ENCODE results near the gene TMCC2.
"Not testable (repeated sequence)": the region's sequence is repeated elsewhere in the genome, so short reads cannot be mapped to it uniquely, and the experiment has no call there.

Gene TMCC2

DNA sequence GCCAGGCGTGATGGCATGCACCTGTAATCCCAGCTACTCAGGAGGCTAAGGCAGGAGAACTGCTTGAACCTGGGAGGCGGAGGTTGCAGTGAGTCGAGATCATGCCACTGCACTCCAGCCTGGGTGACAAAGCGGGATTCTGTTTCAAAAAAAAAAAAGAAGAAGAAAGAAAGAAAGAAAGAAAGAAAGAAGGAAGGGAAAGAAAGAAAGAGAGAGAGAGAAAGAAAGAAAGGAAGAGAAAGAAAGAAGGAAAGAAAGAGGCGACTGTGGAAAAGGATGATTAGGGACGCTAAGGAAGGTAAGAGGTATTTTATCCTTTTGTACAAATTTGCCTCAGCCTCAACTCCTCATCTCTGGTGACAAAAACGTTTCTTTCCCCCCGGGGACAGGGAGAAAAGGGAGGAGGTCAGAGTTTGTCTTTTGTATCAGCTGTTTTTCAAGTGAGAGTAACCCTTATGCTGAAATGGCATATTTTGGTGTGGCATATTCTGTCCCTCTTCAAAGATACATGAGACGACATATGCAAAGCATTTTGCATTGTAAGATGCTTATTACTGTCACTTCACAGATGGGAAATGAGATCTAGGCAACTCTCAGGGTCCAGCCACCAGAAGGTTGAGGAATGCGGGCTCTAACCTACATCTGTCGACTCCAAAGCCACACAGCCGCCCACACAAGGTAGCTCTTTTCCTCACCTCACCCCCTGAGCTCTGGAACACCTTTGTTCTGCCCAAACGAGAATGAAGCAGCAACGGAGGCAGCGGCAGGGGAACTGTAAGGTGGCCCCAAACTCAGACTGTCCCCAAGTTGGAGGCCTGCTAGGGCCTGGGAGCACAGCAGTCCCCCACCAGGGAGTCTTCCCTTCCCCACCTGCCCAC lies 55.8 kb downstream of the TMCC2 start:
- no peak for DNase-seq

DNA sequence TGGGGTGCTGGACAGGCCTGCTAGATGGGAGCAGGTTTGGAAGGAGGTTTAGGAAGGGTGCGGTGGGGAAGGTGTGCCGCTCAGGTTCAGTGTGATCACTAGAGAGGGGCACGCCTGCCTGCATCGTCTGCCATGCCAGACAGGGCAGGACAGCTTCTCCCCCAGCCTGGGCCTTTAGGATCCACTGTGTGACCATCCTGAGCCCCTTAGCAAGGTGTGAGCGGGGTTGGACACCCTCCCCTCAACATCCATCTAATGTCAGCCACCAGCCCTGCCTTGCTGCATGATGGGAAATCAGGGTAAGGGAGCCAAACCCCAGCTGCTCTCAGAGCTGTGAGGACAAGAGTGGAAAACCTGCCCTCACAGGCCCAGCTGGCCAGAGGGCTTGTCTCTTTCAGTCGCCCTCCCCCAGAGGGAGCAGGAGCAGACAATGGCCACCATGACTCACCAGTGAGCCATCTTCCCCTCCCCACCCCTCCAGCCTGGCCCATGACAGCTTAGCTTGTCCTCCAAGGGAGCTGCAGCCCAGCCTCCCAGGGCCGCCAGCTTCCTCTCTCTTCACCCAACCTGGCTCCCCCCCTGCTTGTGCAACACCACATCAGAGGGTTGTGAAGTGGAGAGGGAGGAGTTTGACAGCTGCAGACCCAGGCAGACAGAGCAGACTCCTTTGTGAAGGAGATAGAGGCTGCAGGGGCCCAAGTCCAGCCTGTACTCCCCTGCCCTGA lies 56.8 kb downstream of the TMCC2 start:
- peak; percentile 56 for DNase-seq

DNA sequence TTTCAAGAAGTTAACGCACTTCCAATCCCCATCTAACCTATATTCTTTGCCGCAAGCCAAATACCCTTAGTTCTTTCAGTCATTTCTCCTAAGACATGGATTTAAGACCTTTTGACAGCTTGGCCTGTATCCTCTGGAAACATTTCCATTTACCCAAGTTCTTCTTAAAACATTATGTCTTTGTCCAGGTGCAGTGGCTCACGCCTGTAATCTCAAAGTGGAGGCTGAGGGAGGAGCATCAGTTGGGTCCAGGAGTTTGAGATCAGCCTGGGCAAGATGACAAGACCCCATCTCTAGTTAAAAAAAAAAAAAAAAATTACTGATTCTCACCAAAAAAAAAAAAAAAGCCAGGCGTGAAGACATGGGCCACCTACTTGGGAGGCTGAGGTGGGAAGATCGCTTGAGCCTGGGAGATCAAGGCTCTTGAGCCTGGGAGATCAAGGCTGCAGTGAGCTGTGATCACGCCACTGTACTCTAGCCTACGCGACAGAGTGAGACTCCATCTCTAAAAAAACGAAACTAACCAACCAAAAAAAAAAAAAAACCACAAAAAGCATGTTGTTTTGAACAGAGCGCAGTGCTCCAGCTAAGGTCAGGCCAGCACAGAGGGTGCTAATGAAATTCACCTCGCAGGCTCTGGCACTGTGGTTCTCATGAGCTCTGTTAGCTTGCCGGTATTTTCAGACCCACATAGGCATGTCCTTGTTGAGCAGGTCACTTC lies 57.8 kb downstream of the TMCC2 start:
- no peak for DNase-seq

DNA sequence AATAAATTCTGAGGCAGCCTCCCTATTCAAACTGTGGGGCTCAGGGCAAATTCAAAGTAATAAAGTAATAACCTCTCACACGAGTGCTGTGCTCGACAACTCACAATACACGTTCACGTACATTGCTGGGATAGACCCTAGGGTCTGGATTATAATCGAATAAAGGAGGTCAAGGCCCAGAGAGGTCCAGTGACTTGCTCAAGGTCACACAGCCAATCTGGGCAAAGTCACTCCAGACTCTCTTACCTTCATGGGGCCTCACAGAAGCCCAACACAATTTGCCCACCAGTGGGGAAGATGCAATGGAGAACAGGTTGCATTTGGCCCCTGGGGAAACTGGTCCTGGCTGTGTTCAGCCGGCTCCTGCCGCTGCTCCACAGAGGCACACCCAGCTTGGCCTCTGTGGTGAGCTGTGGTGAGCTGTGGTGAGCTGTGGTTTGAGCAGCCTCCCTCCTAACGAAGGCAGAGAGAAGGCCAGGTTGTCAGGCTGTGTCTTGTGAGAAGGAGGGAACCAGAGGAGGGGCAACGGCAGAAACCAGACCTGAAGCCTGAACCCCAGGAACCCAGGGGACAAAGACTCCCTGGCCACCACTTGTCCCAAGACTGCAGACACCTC lies 58.7 kb downstream of the TMCC2 start:
- no peak for DNase-seq

DNA sequence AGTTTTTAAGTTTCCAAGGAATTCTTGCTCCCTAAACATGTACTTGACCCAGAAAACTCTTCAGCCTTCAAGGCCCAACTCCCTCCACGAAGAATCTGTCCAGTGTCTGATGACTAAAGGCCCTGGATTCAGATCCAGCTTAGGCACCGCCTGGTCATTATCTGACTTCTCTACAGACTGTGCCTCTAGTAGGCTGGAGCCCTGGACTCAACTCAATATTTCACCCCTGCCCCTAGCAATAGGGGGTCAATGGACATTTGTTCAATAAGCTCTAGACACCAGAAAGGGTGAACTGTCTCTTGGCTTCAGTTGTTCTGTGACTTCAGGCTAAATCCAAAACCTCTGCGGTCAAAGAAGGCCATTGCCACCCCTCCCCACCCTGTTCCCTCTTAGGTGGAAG lies 59.3 kb downstream of the TMCC2 start:
- no peak for DNase-seq

DNA sequence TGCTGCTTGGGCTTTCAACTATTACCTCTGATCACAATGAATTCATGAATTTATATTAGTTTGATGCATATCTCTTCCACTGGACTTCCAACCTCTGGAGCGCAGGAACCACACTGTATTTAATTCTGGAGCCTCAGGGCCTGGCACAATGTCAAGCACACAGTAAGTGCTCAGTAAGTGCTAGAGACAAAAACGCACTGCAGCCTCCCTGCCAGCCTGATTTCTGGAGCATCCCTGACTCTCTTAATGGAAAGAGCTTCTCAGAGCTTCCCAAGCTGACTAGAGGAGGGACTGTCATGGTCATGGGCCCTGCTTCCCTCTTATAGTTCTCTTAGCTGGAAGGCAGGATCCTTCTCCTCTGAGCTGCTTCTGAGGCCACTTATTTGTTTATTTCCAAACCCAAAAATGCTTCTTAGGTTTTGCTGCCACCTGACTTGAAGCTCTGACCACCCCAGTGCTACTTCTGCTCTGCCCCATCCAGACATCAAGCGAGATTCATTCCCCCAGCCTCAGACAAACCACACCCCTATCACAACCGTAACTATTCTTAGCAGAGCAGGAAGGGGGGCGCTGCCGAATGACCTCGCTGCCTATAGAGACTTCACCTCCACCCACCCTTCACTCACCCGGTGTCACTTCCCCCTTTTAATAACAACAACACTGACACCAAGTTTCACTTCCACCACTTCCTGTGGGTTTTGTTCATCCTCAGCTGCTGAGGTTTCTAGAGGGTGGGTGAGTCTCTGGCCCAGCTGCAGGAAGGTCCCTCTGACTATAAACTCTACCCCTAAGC lies 60.2 kb downstream of the TMCC2 start:
- no peak for DNase-seq

DNA sequence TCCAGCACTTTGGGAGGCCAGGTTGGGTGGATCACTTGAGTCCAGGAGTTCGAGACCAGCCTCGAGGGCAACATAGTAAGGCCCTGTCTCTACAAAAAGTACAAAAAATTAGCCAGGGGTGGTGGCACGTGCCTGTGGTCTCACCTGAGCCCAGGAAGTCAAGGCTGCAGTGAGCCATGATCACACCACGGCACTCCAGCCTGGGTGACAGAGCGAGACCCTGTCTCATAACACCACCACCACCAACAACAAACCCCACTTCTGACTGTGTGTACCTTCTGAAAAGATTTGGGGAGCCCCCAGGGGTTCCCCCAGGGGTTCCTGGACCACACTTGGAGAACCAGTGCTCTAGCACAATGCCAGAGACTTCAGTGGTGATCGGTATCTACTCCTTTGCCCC lies 63.9 kb downstream of the TMCC2 start:
- DNase-seq, result no peak

DNA sequence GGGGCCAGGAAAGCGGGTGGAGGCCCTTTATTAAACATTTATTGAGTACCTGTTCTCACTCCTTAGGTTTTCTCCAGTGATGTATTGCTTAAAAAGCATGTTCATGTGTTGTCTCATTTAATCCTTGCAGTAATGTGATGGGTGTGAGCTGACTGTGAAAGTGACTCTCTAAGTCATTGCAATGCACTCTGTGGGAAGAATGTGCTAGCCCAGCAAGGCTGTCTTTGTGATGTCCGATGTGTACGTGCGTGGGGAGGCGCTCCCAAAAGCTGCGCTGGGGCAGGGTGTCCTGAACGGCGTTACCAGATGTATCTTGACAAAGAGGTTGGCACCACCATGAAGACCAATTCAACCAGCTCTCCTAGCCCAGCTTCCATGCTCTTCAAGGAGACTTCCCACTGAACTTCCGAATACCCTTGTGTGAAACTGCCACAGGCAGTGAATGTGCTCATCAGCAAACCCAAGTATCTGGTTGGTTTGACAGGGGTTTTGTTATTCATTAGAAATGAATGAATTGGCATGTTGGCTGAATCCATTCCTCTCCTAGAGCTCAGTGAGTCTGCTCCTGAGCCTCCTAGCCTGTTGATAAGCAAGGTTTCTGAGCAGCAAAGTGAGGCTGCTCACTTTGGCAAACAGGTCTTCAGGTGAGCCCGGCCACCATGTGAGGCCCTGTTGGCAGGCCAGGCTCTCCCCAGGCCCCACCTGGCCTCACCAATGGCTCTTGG lies 65.8 kb downstream of the TMCC2 start:
- DNase-seq, result no peak

DNA sequence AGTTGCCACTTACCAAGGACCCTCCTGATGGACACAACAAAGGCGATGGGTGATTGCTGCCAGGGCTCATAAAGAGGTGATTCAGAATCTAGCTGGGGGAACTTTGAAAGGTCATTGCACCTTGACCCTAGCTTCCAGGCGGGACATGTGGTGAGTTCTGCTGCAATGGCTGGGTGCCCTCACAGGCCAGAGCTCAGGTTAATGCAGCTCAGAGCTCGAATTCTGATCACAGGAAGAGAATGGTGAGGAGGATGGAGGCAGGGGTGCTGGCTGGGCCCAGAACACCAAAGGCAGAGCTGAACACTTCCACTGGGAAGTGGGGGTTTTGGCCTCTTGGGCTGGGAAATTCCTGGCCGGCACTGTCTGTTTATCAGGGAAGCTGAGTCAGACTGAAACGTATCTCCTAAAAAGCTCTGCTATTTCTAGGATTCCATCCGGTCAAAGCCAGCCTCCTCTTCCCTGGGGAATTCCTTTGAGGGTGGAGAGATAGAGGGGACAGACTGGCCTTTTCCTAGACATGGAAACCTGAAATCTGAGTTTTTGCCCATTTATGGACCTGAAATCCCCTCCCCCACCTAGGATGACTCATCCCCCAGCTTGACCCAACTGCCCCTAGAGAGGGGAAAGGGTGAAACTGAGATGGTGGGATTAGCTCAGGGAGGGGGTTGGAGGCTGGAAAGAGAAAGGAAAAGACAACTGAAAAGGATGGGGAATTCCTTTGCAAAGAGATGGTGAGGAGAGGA lies 66.6 kb downstream of the TMCC2 start:
- DNase-seq, result no peak

DNA sequence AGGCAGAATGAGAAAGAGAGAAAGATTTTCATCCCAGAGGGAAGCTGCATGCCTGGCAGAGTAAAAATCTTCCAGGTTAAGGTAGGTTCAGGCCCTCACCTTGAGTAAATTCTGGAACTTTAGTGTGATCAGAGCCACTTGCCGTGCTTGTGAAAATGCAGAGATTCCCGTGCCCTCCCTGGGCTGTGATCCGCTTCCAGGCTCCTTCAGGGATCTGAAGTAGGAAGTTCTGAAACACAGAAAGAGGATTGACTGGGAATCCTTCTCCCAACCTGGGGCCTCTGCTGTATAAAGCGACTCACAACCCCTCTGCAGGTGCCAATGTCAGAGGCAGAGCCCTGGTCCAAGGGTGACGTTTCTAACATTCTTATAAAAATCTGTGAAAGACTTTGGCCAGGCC lies 67.2 kb downstream of the TMCC2 start:
- DNase-seq, result no peak

DNA sequence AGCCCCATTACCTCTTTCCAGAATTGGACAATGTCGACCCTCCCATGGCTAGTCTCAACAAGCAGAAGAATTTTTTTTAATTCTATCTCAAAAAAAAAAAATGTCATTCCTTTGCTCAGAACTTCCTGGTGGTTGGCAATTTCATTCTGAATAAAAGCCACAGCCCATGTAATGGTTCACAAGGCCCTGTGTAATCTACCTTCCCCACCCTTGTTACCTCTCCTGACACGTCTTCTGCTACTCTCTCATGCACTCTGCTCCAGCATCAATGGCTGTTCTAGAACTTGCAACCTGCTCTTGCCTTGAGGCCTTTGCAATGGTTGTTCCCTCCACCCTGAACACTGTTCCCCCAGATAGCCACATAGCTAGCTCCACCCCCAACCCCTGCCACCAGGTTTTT lies 68.4 kb downstream of the TMCC2 start:
- DNase-seq, result no peak

DNA sequence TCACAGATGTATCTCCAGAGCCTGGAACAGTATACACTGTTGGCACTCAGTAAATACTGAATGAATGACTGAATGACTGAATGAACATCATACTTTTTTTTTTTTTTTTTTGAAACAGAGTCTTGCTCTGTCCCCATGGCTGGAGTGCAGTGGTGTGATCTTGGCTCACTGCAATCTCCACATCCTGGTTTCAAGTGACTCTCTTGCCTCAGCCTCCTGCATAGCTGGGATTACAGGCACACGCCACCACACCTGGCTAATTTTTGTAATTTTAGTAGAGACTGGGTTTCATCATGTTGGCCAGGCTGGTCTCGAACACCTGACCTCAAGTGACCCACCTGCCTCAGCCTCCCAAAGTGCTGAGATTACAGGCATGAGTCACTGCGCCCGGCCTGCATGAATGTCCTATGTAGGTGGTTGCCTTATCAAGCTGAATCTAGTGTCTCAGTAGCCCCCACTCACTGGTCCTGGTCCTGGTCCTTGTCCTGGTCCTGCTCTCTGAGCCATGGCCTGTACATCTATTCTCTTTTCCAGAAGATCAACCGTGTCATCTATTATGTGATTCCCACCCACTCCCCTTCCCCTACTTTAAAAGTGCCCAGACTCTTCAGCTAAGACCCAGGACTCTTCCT lies 69.9 kb downstream of the TMCC2 start:
- not testable (repeated sequence) for DNase-seq

DNA sequence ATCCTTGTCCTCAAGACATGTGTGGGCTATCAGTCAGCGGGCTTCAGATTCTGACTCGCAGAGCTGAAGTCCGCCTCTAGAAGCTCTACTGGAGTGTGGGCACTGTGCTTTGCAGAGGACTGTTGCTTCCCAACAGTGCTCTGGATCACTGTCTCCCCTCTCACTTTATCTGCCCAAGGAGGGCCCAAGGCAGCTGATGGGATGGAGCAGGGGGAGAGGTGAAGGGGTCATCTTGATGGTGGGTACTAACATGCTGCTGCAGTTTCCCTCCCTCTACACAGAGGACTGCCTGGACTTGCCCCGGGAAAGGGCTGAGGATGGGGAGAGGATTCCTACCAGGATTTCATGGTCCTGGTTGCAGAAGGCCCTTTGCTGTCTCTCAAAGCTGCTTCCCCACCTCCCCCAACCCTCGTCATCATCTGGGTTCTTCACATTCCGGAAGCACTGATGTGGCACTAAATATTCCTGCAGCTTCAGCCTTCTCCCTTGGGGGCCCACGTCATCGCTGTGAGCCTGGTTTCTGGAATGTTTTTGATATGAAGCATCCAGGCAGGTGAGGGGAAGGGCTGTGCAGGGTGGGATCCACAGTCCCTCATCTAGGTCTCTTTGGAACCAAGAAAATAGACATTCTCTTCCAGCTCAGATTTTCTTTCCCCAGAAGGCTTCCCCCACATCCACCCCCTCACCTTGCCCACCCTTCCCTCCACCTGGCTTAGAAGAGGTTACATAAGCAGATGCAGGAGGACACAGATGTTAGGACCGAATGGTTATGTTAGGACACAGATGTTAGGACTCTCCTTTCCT lies 70.6 kb downstream of the TMCC2 start:
- DNase-seq, result no peak

DNA sequence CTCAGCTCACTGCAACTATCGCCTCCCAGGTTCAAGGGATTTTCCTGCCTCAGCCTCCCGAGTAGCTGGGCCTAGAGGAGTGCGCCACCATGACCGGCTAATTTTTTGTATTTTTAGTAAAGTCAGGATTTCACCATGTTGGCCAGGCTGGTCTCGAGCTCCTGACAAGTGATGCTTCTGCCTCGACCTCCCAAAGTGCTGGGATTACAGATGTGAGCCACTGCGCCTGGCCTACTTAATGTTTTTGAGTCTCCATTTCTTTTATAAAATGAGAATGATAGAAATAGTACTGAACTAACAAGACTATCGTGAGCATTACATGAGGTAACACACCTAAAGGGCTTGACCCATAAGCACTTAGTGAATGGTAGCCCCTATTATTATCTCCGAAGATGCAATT lies 72.4 kb downstream of the TMCC2 start:
- DNase-seq, result no peak

DNA sequence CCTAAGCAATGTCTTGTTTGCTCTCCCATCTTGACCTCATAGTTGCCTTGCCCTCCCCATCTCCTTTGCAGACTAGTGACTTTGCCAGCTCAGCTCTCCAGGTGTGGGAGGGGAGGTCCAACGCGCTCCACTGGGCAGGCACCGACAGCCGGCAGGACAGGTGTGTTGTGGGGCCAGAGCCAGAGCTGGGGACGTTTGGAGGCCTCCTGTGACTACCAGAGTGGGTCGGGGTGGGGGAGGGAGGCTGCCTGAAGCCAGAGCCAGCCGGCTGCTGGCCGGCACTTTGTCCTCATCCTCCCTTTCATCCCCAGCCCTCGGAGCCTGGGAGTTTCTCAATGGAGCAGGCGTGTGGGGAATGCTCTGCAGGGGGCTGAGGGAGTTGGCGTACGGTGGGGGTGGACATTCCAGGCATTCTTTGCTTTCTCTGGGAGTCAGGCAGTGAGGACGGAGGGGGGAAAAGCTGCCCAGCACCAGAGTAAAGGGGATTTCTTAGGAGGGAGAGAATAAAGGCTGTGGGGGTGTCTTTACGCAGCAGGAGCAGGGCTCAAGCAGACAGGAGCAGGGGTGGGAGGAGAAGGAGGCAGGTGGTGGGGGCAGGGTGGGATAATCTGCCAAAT lies 73.6 kb downstream of the TMCC2 start:
- no peak for DNase-seq

DNA sequence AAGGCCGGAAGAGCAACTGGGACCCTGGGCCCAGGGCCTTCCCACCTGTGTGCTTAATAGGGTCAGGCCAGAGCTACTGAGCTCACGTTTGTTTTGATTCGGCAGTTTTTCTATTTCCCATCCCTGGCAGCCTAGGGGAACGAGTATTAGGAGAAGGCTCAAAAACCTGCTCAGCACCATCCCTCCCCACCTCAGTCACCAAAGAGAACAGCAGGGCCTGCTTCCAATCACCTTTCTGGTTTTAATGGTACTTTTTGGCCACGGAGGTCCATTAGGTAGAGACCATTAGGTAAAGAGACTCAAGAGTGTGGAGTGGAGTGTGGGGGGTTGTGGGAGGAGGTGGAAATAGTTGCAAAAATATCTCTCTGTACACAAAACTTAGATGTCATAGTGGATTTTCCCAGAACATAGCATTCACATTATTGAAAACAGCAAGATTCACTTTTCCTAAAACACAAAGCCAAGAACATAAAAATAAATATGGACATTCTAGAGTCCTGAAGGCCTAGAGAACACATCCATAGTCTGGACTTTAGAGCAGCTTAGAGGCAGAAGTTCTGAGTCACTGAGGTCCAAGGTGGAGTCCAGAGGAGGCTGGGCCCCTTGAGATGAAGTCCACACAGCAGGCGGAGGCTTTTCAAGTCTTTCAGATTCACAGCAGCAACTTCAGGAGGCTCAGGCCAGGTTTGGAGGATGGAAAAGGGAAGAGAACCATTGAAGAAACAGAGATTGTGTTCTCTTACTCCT lies 74.3 kb downstream of the TMCC2 start:
- no peak for DNase-seq

DNA sequence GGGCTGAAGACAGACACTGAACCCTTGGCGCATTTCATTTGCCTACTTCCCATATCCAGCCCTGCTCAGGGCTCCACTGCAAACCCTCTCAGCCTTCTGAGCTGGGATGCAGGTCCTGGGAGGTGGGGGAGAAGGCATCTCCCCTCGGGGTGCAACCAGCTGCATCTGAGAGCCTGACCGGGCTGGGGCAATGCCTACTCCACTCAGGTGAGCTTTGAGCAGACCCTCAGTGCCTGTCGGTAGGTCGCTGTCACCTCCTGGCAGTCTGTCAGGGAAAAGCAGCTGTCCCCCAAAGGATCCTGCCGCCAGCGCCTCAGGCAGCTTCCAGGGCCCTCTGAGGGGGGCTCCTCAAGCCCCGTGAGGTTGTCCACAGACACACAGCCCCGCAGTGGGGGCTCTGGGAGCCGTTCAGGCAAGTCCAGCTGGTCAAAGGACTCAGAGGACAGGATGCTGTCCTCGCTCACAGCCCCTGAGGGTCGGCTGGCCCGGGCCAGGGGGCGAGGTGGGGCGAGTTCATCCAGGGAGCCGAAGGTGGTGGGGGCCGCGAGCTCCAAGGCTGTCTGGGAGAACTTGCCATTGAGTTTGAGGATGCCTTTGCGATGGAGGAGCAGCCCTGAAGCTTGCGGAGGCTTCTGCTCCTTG lies 75.6 kb downstream of the TMCC2 start:
- no peak for DNase-seq
